ENCODE measurements around the gene ZNHIT2.
A peak's percentile ranks its signal among the peaks of the same experiment; 100 is the strongest.
"Not testable (repeated sequence)": the region's sequence is repeated elsewhere in the genome, so short reads cannot be mapped to it uniquely, and the experiment has no call there.

ZNHIT2 gene

DNA sequence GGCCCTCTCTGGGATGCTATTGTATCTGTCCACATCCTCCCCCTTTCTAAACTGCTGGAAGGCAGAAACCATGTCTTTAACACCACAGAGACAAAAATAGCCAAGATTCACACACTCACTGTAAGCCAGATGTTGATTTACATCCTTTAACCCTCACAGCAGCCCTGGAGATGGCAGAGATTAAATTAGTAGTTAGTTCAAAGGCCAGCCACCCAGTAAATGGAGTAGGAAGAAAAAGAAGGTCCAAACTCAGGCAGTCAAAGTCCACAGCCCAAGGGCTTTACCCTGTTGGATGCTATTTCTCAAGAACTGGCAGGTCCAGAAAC is 2.1 kb upstream of the ZNHIT2 start:
- DNase-seq (ENCODE audit: low read depth in 3 of 3), result no peak

DNA sequence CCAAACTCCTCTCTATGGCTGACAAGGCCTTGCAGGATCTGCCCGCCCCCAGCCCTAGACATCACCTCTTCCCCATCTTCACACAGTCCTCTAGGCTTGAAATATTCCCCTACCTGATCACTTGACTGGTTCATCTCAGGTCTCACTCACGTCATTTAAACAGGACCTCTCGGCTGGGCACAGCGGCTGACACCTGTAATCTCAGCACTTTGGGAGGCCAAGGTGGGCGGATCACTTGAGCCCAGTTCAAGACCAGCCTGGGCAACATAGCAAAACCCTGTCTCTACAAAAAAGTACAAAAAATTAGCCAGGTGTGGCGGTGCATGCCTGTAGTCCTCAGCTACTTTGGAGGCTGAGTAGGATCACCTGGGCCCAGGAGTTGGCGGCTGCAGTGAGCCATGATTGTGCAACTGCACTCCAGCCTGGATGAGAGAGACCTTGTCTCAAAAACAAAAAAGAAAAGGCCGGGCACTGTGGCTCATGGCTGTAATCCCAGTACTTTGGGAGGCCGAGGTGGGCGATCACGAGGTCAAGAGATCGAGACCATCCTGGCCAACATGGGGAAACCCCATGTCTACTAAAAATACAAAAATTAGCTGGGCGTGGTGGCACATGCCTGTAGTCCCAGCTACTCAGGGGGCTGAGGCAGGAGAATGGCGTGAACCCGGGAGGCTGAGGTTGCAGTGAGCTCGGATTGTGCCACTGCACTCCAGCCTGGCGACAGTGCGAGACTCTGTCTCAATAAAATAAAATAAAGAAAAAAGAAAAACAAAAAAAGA is 1.6 kb upstream of the ZNHIT2 start:
- DNase-seq (ENCODE audit: low read depth in 3 of 3), result not testable (repeated sequence)

DNA sequence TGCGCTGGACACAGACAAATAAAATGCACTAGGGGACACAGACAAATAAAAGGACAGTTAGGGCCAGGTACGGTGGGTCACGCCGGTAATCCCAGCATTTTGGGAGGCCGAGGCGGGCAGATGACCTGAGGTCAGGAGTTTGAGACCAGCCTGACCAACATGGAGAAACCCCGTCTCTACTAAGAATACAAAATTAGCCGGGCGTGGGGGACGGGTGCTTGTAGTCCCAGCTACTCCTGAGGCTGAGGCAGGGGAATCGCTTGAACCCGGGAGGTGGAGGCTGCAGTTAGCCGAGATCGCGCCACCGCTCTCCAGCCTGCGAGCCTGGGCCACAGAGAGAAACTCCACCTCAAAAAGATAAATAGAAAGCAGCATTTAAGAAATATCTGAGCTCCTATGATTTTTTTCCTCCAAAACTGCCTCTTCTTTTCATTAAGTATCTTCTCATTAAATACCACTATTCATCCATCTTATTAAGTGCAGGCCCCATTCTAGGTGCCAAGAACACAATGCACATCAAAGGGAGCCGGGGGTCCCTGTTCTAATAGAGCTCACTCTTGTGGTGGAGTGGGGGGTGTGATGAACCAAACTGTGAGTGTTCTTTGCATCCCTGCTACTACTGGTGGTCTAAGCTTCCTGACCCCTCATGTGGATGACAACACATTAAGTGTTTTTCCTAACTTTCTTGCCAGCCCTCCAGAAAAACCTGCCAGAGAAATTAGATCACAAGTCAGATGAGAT is 766 bp upstream of the ZNHIT2 start:
- no peak for DNase-seq (ENCODE audit: low read depth in 3 of 3)

DNA sequence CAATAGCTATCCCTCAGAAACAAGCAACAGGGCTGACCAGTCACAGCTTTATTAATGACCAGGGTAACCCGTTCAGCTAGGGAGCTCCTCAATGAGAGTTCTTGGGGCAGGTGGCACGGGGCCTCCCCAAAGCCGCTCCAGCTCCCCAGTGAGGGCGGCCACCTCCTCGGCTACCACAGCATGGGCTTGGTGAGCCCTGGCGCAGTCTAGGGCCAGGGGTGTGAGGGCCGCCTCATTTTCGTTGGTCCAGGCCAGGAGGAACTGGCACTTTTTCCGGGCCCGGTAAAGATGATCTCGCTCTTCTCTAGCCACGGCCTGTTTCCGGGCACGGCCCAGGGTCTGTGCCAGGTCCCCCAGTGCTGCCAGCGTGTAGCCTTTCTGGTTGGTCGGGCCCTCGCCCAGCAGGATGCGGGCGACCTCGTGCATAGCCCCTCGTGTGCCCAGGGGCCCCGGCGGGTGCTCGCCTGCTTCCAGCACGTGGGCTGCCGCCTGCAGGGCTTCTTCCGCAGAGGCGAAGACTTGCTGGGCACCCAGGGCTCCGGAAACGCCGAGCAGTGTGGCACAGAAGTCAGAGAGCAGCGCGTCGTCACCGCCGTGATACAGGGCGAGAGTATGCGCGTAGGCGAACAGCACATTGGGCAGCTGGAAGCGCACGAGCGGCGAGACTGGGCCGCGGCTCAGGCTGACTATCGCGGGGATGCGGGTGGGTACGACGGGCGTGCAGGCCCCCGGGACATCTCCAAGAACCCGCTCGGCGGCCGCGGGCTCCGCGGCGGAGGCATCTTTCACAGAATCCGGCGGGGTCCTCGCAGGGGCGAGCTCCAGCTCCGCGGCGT is 913 bp downstream of the ZNHIT2 start:
- DNase-seq (ENCODE audit: low read depth in 3 of 3), result peak in 2 of 3 donors; percentile 55 to 63

DNA sequence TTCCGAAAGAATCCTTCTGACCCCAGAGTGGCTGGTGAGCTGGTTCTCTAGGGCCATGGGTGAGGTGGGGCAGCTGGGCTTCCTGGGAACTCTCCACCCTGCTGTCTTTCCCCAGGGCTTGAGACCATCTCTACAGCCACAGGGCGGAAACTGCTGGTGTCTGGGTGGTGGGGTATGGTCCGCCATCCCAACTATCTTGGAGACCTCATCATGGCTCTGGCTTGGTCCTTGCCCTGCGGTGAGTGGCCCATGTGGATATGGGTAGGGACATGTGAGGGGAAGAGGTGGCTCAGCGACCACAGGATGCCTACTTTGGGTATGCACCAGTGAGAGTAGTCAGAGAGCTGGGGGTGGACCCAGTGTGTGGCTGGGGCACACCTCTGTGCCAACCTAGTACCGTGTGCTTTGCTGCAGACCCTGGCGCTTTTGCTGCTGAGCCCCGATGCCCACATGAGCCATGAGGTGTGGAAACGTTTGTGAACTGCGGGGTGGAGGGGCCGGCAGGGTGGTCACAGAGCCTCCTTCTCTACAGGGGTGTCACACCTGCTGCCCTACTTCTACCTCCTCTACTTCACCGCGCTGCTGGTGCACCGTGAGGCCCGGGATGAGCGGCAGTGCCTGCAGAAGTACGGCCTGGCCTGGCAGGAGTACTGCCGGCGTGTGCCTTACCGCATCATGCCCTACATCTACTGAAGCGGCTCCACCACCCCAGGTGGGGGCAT is 2.0 kb downstream of the ZNHIT2 start:
- no peak for DNase-seq (ENCODE audit: low read depth in 3 of 3)

DNA sequence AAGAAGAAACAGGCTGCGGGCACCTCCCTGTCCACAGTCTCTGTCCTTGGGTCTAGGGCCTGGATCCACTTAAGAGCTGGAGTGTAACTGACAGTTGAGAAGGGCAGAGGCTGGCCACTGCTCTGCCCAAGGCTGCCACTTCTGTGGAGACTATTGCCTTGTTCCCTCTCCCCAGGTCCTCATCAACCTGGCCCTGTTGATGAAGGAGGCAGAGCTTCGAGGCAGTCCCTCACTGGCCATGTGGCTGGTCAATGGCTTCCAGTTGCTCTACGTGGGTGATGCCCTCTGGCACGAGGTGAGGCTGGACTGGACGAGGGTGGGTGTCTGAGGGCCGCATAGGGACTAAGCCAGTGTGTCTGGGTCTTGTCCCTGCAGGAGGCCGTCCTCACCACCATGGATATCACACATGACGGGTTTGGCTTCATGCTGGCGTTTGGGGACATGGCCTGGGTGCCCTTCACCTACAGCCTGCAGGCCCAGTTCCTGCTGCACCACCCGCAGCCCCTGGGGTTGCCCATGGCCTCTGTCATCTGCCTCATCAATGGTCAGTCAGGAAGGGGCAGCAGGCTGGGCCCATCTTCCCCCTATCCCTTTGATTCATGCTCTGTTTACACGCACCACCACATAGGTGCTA is 2.8 kb downstream of the ZNHIT2 start:
- DNase-seq (ENCODE audit: low read depth in 3 of 3), result no peak

DNA sequence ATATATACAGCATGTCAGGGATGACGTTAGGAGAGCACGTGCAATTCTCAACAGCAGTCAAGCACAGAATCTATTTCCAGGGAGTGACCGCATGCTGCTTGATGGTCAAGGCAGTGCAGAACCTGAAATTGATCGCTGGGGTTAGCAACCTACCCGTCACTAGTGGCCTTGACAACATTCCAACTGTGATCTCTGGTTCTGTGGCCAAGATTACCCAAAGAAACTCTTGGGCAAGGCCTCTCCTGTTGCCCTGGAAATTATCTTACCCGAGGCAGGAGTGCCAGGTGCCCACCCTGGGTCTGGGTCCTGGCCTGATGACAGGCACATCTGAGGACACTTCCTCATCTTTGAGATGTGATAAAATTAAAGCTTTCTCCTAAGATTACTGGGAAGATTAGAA is 3.7 kb downstream of the ZNHIT2 start:
- DNase-seq (ENCODE audit: low read depth in 3 of 3), result no peak

DNA sequence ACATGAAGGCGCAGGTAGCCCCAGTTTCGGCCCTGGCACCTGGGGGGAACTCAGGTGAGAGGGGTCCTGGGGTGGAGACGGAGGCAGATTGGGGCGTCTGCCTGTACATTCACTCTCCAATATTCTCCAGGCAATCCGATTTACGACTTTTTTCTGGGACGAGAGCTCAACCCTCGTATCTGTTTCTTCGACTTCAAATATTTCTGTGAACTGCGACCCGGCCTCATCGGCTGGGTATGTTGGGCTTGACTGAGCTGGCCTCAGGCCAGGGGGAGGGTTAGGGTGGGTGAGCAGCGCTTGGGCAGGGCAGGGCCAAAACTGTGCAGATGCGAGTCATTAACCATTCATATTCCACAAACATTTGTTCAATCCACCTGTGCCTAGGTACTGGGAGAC is 4.1 kb downstream of the ZNHIT2 start:
- DNase-seq (ENCODE audit: low read depth in 3 of 3), result no peak

DNA sequence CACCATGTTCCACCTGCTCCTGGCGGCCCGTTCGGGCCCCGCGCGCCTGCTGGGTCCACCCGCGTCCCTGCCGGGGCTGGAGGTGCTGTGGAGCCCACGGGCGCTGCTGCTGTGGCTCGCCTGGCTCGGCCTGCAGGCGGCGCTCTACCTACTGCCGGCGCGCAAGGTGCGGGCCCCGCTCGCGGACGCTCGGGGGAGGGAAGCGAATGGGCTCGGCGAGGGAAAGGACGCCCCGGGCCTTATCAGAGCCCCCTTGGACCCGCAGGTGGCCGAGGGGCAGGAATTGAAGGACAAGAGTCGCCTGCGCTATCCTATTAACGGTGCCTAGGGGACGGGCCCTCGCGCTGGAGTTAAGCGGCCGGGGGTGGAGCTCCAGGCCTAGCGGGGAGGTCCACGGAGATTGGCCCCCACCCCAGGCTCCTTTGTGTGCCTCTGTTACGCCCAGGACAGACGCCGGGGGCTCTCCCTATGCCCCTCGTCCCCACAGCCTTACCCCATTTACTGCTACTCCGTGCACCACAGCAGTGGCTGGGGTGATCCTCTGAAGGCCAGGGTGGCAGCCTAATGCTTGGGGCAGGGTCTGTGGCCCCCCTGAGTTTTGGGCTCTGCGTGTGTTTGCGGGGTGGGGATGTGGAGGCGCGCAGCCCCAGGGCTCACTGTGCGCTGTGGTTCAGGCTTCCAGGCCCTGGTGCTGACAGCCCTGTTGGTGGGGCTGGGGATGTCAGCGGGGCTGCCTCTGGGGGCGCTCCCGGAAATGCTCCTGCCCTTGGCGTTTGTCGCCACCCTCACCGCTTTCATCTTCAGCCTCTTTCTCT is 4.7 kb downstream of the ZNHIT2 start:
- peak; percentile 51 to 74 (median 57) for DNase-seq (ENCODE audit: low read depth in 3 of 3)

DNA sequence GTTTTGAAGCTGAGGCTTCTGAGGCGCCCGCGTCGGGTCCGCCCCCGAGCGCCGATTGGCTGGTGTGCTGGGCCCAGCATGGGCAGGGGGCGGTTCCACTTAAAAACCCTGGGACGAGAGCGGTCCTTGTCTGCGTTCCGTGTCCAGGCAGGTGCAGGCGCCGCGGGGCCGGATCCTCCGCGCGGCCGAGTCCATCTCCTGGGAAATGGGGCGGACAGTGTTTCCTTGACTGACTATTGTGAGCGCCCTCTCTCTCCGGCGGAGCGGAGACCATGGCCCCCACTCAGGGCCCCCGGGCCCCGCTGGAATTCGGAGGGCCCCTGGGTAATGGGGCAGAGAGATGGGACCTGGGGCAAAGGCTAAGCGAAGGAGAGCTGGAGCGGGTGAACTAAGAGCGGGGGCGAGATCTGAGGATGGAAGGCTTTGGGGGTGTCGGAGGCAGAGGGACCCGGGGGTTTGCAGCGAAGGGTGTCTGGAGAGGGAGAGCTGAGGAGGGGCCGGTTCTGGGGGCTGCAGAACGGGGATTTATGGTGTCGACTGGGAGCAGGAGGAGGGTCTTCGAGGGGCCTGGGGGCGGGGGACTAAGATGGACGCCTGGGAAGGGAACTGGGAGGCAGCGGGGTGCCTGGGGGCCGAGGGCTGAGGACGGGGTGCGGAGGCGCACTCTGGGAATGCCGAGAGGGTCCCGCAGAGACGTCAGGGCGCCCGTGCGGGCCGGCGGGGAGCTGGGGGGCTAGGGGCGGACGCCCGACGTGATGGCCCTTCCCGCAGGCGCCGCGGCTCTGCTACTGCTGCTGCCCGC is 5.6 kb downstream of the ZNHIT2 start, which contains the start of gene TM7SF2:
Gene TM7SF2, plus strand, starts transcription at position 129 of the 802 bp plus-strand sequence. Its CDS starts 144 bp downstream, at position 273.
- DNase-seq (ENCODE audit: low read depth in 3 of 3), result peak; percentile 86 to 97 (median 88)

DNA sequence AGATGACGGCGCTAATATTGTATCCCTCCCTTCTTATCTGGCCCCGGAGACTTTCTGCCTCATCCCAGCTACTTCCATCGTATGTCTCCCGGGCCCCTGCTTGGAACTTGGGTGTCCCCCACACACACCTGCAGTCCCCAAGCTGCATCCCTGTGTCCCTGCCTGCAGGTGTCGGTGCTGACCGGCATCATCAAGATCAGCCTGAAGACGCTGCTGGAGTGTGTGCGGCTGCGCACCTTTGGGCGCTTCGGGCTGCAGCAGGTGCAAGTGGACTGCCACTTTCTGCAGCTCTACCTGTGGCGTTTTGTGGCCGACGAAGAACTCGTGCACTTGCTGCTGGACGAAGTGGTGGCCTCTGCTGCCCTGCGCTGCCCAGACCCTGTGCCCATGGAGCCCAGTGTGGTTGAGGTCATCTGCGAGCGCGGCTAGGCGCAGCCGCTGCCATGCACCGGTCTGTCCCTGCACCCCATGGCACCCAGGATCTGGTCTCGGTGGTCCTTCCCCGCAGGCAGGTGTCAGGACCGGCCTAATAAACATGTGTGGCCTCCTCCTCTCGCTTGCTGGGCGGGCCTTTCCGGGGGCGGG is 6.2 kb downstream of the ZNHIT2 start:
- no peak for DNase-seq (ENCODE audit: low read depth in 3 of 3)

DNA sequence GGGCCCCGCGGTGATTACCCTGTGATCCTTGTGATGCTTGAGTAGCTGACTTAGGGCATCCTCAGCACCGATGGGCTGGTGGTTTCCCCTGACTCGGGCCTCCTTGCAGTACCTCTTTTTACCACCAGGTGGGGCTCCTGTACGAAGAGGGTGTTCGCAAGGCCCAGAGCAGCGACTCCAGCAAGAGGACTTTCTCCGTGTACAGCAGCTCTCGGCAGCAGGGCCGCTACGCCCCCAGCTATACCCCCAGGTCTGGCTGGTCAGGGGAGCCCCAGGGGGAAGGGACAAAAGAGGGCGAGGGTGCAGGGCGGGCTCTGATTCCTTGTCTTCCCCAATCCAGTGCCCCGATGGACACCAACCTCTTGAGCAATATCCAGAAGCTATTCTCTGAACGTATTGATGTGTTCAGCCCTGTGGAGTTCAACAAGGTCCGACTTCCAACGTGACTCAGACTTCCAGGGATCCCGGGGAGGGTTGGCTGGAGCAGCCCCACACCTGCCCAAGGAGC is 7.1 kb downstream of the ZNHIT2 start:
- peak; percentile 87 to 97 (median 93) for DNase-seq (ENCODE audit: low read depth in 3 of 3)

DNA sequence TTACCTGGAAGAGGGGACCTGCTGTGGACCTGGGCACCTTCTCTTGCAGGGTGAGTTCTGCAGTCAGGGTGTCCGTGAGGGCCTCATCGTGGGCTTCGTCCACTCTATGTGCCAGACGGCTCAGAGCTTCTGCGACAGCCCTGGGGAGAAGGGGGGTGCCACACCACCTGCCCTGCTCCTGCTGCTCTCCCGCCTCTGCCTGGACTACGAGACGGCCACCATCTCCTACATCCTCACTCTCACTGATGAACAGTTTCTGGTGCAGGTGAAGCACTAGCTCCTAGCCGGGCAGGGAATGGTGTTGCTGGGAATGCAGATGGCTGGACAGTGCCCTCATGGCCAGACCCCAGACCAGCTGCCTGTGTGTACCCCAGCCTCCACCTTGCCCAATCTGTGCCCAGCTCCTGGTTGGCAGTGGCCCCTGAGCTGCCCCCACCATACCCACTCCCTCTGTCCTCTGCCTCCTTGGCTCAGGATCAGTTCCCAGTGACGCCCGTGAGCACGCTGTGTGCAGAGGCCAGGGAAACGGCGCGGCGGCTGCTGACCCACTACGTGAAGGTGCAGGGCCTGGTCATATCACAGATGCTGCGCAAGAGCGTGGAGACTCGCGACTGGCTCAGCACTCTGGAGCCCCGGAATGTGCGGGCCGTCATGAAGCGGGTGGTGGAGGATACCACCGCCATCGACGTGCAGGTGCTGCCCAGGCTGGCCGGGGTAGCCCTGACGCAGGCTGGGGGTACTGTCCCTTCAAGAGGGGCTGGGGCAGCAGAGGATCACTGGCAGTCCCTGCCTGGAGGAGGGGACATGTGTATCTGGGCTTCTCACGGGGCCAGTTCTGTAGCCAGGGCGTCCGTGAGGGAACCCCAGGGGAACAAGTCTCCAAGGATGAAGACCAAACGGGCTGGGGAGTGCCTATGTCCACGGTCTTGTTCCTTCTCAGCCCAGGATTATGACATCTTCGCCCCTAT is 8.0 kb downstream of the ZNHIT2 start:
- DNase-seq (ENCODE audit: low read depth in 3 of 3), result no peak

DNA sequence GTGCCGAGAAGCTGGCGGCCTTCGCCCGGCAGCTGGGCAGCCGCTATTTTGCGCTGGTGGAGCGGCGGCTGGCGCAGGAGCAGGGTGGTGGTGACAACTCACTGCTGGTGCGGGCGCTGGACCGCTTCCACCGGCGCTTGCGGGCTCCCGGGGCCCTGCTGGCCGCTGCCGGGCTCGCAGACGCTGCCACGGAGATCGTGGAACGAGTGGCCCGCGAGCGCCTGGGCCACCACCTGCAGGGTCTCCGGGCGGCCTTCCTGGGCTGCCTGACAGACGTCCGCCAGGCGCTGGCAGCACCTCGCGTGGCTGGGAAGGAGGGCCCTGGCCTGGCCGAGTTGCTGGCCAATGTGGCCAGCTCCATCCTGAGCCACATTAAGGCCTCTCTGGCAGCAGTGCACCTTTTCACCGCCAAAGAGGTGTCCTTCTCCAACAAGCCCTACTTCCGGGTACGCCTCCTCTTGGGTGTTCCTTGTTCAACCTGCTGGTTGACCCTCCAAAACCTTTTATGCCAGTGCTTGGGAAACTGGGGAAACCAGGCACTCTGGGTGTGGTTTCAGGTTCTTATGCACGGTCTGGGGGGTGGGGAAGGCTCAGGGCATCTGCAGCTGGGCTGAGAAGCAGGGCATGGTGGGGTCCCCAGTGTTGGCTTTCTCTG is 8.9 kb downstream of the ZNHIT2 start:
- DNase-seq (ENCODE audit: low read depth in 3 of 3), result no peak

DNA sequence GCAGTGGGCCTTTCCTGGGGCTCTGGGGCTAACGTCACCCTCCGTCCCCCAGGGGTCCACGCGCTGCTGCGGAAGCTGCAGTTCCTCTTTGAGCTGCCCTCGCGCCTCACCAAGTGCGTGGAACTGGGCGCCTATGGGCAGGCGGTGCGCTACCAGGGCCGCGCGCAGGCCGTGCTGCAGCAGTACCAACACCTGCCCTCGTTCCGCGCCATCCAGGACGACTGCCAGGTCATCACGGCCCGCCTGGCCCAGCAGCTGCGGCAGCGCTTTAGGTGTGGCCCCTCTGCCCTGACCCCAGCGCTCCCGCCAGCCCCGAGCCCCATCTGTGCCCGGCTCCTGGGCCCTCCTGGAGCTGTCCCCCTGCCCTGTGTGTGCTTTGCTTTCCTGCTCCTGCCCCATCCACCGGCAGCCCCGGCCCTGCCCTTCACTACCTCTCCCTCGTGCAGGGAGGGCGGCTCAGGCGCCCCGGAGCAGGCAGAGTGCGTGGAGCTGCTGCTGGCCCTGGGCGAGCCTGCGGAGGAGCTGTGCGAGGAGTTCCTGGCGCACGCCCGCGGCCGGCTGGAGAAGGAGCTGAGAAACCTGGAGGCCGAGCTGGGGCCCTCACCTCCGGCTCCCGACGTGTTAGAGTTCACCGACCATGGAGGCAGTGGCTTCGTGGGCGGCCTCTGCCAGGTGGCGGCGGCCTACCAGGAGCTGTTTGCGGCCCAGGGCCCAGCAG is 9.6 kb downstream of the ZNHIT2 start:
- no peak for DNase-seq (ENCODE audit: low read depth in 3 of 3)

DNA sequence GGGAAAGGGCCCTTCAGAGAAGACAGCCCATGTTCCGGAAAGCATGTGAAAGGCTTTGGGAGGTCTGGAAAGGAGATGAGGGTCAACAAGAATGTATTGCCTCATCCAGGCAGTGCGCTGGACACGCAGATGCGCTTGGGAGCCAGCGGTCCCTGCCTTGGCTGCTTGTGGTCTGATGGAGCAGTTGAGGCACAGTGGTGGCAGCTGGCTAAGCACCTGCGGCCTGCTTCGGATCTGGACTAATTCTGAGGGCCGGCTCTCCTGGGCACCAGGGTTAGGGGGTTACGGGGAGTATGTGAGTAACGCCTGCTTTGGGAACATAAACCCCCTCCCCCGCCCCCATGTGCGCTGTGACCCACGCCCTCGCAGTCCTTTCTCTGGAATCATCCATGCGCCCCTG is 10.4 kb downstream of the ZNHIT2 start:
- DNase-seq (ENCODE audit: low read depth in 3 of 3), result no peak

DNA sequence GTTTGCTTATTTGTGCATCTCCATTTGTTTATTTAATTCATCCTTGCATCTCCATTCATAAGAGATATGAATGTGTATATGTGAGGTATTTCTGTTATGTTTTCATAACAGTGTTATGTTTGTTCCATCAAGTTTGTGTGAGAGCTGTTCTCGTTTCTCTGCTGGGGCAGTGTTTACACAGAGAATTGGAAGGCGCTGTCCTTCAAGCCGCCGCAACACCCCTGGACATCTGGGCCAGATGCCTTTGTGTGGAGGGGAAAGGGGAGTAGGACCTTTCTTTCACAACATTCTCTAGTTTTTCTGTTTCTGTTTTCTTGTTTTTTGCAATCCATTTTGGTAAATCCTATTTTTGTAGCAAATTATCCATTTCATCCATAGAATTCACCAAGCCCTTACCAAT is 12.9 kb downstream of the ZNHIT2 start:
- no peak for DNase-seq (ENCODE audit: low read depth in 3 of 3)

All from stimulated activated CD4-positive, alpha-beta T cell treated with anti-CD3 and anti-CD28 coated beads, TNF-alpha, amount 100 ng/mL, for 48 hours (primary cell).